Dendritic cell treated with granulocyte-macrophage colony-stimulating factor and Interleukin-4, amounts not matched to agents 40 ng/mL and 50 ng/mL, for 4 days (primary cell): ENCODE data around the gene SCAP.
A peak's percentile ranks its signal among the peaks of the same experiment; 100 is the strongest.

Source experiments
- H3K27ac Mint-ChIP-seq: one replicate; pipeline ENCODE4 v1.8.0; 2022; ENCODE audit warnings: mild to moderate bottlenecking, mixed read lengths
- H3K27me3 Mint-ChIP-seq: one replicate; pipeline ENCODE4 v1.8.0; 2022; ENCODE audit warnings: mild to moderate bottlenecking, mixed read lengths
- H3K36me3 Mint-ChIP-seq: one replicate; pipeline ENCODE4 v1.8.0; 2022; ENCODE audit warnings: low read depth, mixed read lengths
- H3K4me1 Mint-ChIP-seq: one replicate; pipeline ENCODE4 v1.8.0; 2022; ENCODE audit warnings: low read depth, mixed read lengths
- H3K4me3 Mint-ChIP-seq: one replicate; pipeline ENCODE4 v1.8.0; 2022; ENCODE audit warnings: mild to moderate bottlenecking, moderate library complexity, mixed read lengths
- H3K9me3 Mint-ChIP-seq: one replicate; pipeline ENCODE4 v1.8.0; 2022; ENCODE audit warnings: mixed read lengths
- intact Hi-C: fragments of 100-400 bp; cut with micrococcal nuclease; formaldehyde crosslinking; loops from one replicate; pipeline ENCODE4 v1.15.0; 2022

Gene SCAP

GRCh38 chr3:47410801-47411646, 64.7 kb downstream of the SCAP start:
- Mint-ChIP-seq H3K36me3 (peaks cover 100% of the 10 kb centered on the region), H3K4me1 (peaks cover 9% of the 10 kb centered on the region), H3K27ac (no peak overlapping the region)

DNA sequence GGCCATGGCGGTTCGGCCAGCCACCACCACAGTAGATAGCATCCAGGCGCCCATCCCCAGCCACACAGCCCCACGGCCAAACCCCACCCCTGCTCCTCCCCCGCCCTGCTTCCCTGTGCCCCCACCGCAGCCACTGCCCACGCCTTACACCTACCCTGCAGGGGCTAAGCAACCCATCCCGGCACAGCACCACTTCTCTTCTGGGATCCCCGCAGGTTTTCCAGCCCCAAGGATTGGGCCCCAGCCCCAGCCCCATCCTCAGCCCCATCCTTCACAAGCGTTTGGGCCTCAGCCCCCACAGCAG, 65.4 kb downstream of the SCAP start:
- Mint-ChIP-seq H3K9me3 (no peaks in the 10 kb centered on the region), H3K27ac (no peak overlapping the region), H3K36me3 (peaks cover 100% of the 10 kb centered on the region), H3K27me3 (no peaks in the 10 kb centered on the region), H3K4me1 (peaks cover 15% of the 10 kb centered on the region), H3K4me3 (no peak overlapping the region)
- intact Hi-C loops = no loop called here

More at GRCh38 chr3:47410801-47411646, 64.7 kb downstream of the SCAP start:
- intact Hi-C loops = no loop called here
- H3K4me3 Mint-ChIP-seq = no peak overlapping the region
- H3K27me3 Mint-ChIP-seq = no peaks in the 10 kb centered on the region
- H3K9me3 Mint-ChIP-seq = no peaks in the 10 kb centered on the region

GRCh38 chr3:47409688-47410416, 65.9 kb downstream of the SCAP start:
- peaks cover 20% of the 10 kb centered on the region for H3K4me1 Mint-ChIP-seq
- H3K27me3 Mint-ChIP-seq = no peaks in the 10 kb centered on the region
- H3K9me3 Mint-ChIP-seq = no peaks in the 10 kb centered on the region
- H3K36me3 Mint-ChIP-seq = peaks cover 100% of the 10 kb centered on the region
- intact Hi-C loops = no loop called here
- no peak overlapping the region for H3K27ac Mint-ChIP-seq
- no peak overlapping the region for H3K4me3 Mint-ChIP-seq

- Mint-ChIP-seq H3K4me3 (no peak overlapping the region), H3K27ac (no peak overlapping the region), H3K36me3 (peaks cover 99% of the 10 kb centered on the region)
Measured at GRCh38 chr3:47409284-47409683, 66.5 kb downstream of the SCAP start.

DNA sequence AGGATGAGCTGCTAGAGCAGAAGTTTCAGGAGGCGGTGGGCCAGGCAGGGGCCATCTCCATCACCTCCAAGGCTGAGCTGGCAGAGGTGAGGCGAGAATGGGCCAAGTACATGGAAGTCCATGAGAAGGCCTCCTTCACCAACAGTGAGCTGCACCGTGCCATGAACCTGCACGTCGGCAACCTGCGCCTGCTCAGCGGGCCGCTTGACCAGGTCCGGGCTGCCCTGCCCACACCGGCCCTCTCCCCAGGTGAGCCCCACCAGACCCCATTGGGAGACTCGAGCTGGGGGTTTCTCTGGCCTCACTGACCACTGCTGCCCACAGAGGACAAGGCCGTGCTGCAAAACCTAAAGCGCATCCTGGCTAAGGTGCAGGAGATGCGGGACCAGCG, 66.9 kb downstream of the SCAP start:
- H3K36me3 Mint-ChIP-seq = peaks cover 96% of the 10 kb centered on the region
- H3K27me3 Mint-ChIP-seq = no peaks in the 10 kb centered on the region
- H3K4me1 Mint-ChIP-seq = peaks cover 21% of the 10 kb centered on the region
- no peak overlapping the region for H3K4me3 Mint-ChIP-seq
- no peak overlapping the region for H3K27ac Mint-ChIP-seq
- H3K9me3 Mint-ChIP-seq = no peaks in the 10 kb centered on the region
- intact Hi-C loops = no loop called here

More at GRCh38 chr3:47409284-47409683, 66.5 kb downstream of the SCAP start:
- Mint-ChIP-seq H3K27me3 (no peaks in the 10 kb centered on the region), H3K4me1 (peaks cover 21% of the 10 kb centered on the region), H3K9me3 (no peaks in the 10 kb centered on the region)
- intact Hi-C loops = no loop called here

GRCh38 chr3:47407896-47408838, 67.6 kb downstream of the SCAP start:
- peaks cover 21% of the 10 kb centered on the region for H3K4me1 Mint-ChIP-seq
- no peak overlapping the region for H3K4me3 Mint-ChIP-seq
- H3K36me3 Mint-ChIP-seq = peaks cover 96% of the 10 kb centered on the region
- H3K27me3 Mint-ChIP-seq = no peaks in the 10 kb centered on the region
- no peaks in the 10 kb centered on the region for H3K9me3 Mint-ChIP-seq
- no peak overlapping the region for H3K27ac Mint-ChIP-seq
- intact Hi-C loops = no loop called here

- no peaks in the 10 kb centered on the region for H3K27me3 Mint-ChIP-seq
- H3K4me3 Mint-ChIP-seq = no peak overlapping the region
- H3K36me3 Mint-ChIP-seq = peaks cover 96% of the 10 kb centered on the region
- intact Hi-C loops = no loop called here
- H3K9me3 Mint-ChIP-seq = no peaks in the 10 kb centered on the region
- peak overlapping the region; percentile 46 for H3K27ac Mint-ChIP-seq
- H3K4me1 Mint-ChIP-seq = peaks cover 21% of the 10 kb centered on the region
Measured at GRCh38 chr3:47407237-47407636, 68.5 kb downstream of the SCAP start.

DNA sequence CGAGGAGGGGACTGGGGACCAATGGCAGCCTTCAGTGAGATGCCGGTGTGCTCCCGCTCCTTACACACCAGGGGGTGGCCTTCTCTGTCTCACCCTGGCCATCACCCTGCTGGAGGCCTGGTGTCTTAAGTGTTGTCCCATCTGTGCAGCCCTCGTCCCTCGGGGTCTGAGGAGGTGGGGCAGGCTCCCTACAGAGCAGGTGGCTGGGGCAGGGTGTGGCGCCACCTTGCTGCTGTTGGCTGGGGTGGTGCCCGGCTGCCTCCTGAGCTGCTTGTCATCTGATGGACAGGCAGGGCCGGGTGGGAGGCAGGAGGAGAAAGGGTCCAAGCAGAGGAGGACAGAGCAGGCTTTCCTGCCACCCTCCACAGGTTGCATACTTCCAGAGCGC, 69.0 kb downstream of the SCAP start:
- Mint-ChIP-seq H3K4me3 (no peak overlapping the region), H3K36me3 (peaks cover 94% of the 10 kb centered on the region), H3K9me3 (no peaks in the 10 kb centered on the region), H3K4me1 (peaks cover 21% of the 10 kb centered on the region), H3K27me3 (no peaks in the 10 kb centered on the region), H3K27ac (peak overlapping the region; percentile 46)
- intact Hi-C loops = no loop called here

DNA sequence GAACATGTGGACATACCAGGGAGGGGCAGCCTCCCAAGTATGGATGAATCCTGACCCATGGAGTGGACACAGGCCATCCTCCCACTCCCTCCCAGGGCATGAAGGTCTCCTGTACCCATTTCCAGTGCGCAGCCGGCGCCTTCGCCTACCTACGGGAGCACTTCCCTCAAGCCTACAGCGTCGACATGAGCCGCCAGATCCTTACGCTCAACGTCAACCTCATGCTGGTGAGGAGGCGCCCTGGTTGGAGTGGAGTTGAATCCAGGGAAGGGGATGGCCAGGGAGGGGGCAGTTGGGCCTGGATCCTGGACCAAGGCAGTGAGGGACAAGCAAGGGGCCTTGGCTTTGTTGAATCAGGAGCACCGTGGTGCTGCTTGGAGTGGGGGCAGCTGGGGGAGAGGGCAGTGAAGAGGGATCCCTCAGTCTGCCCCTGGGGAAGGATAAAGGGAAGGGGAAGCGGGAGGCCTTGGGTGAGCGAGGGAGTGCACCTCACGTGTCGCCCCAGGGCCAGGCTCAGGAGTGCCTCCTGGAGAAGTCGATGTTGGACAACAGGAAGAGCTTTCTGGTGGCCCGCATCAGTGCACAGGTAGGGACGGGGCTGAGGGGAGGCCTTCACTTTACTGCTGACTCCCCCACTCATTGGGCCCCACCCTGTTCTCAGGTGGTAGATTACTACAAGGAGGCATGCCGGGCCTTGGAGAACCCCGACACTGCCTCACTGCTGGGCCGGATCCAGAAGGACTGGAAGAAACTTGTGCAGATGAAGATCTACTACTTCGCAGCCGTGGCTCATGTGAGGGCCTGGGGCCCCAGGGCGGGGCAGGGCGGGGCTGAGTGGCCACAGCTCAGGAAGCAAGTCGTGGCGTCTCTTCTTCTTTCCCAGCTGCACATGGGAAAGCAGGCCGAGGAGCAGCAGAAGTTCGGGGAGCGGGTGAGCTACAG, 69.7 kb downstream of the SCAP start:
- Mint-ChIP-seq H3K36me3 (peaks cover 94% of the 10 kb centered on the region), H3K4me3 (no peak overlapping the region), H3K27ac (peak overlapping the region; percentile 46), H3K27me3 (no peaks in the 10 kb centered on the region), H3K9me3 (no peaks in the 10 kb centered on the region), H3K4me1 (peaks cover 21% of the 10 kb centered on the region)
- intact Hi-C loops = no loop called here

DNA sequence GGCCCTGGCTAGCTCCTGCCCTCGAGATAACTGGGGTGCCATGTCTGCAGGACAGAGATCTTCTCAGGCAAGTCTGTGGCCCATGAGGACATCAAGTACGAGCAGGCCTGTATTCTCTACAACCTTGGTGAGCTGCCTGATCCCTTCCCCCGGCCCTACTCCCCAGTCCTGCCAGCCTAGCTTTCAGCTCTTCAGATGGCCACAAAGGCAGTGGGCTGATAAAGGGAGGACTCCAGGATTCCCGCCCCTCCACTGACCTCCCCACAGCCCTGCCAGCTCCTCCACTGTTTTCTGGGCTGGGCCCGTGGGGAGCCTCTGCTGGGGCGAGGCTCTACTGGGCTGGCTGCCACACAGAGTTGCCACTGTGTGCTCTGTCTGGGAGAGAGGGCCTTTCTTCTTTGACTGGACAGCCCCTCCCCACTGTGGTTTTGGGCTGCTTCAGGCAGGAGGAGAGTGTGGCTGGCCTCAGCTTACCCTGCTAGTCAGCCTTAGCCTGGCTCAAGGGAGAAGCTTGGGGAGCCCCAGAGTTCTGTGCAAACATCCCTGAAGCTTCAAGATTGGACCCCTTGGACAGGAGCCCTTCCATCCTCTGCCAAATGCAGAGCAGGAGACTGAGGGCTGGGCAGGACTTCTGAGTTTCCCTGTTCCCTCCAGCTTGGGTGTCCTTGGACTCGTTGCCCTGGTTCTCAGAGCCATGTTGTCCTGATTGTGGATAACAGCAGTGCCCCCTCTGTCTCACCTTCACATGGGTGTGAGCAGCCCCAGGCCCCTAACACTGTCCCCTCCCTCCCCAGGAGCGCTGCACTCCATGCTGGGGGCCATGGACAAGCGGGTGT, 70.6 kb downstream of the SCAP start:
- Mint-ChIP-seq H3K9me3 (no peaks in the 10 kb centered on the region), H3K27me3 (no peaks in the 10 kb centered on the region), H3K36me3 (peaks cover 90% of the 10 kb centered on the region), H3K4me1 (peaks cover 21% of the 10 kb centered on the region), H3K27ac (peak overlapping the region; percentile 46), H3K4me3 (no peak overlapping the region)
- intact Hi-C loops = no loop called here

DNA sequence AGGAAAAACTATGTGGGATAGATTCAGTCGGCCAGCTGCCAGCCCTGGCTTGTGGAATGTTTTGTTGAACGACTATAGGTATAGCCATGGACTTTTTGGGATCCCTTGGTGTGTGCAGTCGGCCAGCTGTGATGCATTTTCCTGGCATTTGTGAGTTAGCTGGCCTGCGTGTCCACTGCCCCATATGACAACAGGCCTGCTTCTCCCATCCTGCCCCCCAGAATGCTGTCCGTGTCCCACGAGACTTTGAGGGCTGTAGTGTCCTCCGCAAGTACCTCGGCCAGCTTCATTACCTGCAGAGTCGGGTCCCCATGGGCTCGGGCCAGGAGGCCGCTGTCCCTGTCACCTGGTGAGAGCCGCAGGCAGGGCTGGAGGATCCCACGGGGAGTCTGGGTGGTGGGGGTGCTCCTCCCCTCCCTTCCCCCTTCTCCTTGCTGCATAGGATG, 71.3 kb downstream of the SCAP start:
- Mint-ChIP-seq H3K9me3 (no peaks in the 10 kb centered on the region), H3K27ac (no peak overlapping the region), H3K27me3 (no peaks in the 10 kb centered on the region), H3K4me1 (peaks cover 26% of the 10 kb centered on the region), H3K4me3 (no peak overlapping the region), H3K36me3 (peaks cover 90% of the 10 kb centered on the region)
- intact Hi-C loops = no loop called here

DNA sequence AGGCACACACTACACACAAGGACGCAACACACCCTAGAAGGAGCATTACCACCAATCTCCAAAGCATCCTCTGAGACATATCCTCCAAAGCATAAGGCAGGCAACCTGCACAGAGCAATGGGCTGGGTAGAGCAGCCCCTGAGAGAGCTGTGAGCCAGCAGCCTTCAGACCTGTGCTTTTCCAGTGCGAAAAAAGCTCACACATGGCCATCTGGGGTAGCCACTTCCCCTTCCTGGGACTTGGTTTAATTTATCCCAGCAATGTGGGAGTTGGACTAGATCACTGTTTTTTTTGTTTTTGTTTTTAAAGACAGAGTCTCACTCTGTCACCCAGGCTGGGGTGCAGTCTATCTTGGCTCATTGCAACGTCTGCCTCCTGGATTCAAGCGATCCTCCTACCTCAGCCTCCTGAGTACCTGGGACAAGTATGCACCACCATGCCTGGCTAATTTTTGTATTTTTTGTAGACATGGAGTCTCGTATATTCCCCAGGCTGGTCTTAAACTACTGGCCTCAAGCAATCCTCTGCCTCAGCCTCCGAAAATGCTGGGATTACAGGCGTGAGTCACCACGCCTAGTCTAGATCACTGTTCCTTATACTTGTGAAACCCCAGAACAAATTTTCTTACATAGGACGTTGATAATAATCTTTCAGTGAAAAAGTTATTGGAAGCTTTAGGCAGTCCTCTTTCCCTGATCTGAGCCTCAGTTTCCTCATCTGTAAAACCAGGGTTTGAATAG, 76.0 kb downstream of the SCAP start:
- peaks cover 82% of the 10 kb centered on the region for H3K36me3 Mint-ChIP-seq
- no peak overlapping the region for H3K4me3 Mint-ChIP-seq
- intact Hi-C loops = no loop called here
- no peaks in the 10 kb centered on the region for H3K27me3 Mint-ChIP-seq
- no peak overlapping the region for H3K27ac Mint-ChIP-seq
- H3K4me1 Mint-ChIP-seq = peaks cover 21% of the 10 kb centered on the region
- no peaks in the 10 kb centered on the region for H3K9me3 Mint-ChIP-seq
